ENCODE results near the gene ANKS1B. TPM values are rescaled to one million over a fixed set of nuclear protein-coding genes. Genes with fewer than 3 reads are reported as not detected.

The ANKS1B gene
- total RNA-seq, 1 donor from 2014 or later, result 11.3 TPM

- Mint-ChIP-seq H3K4me1 (ENCODE audit: low read depth, unreplicated experiment) (peaks cover 6% of the 10 kb centered on the region), H3K27ac (ENCODE audit: unreplicated experiment) (no peak overlapping the region), H3K4me3 (ENCODE audit: unreplicated experiment) (no peak overlapping the region), H3K27me3 (ENCODE audit: unreplicated experiment) (no peaks in the 10 kb centered on the region), H3K9me3 (ENCODE audit: unreplicated experiment) (no peaks in the 10 kb centered on the region), H3K36me3 (ENCODE audit: unreplicated experiment) (no peaks in the 10 kb centered on the region)
- TF ChIP-seq, protein P1, sequence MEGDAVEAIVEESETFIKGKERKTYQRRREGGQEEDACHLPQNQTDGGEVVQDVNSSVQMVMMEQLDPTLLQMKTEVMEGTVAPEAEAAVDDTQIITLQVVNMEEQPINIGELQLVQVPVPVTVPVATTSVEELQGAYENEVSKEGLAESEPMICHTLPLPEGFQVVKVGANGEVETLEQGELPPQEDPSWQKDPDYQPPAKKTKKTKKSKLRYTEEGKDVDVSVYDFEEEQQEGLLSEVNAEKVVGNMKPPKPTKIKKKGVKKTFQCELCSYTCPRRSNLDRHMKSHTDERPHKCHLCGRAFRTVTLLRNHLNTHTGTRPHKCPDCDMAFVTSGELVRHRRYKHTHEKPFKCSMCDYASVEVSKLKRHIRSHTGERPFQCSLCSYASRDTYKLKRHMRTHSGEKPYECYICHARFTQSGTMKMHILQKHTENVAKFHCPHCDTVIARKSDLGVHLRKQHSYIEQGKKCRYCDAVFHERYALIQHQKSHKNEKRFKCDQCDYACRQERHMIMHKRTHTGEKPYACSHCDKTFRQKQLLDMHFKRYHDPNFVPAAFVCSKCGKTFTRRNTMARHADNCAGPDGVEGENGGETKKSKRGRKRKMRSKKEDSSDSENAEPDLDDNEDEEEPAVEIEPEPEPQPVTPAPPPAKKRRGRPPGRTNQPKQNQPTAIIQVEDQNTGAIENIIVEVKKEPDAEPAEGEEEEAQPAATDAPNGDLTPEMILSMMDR (IDR thresholded peaks at IDR 0.05; ENCODE audit: partially characterized antibody, unreplicated experiment), result no peak
- no peak for DNase-seq
Observed at GRCh38 chr12:98948343-98948949, 1036.3 kb downstream of the ANKS1B start.

DNA sequence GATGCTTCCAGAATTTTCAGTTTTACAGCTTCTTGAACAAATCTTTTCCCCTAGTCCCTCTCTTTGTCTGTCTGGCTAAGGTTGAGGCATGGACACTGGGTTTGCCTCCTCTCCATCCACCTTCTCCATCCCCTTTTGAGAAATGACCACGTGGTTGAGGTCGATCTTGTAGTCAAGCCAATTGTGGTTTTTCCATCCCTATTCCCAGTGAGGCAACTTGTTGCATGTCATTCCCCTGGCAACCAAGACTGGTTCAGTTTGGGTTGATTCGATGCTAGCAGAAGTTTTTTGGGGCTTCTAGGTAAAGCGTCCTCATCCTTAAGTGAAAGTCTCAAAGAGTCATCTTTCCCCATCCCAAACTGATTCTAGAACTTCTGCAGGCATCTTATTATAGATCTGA is 1038.9 kb downstream of the ANKS1B start:
- H3K9me3 Mint-ChIP-seq (ENCODE audit: unreplicated experiment), result no peaks in the 10 kb centered on the region
- H3K27ac Mint-ChIP-seq (ENCODE audit: unreplicated experiment), result no peak overlapping the region
- H3K36me3 Mint-ChIP-seq (ENCODE audit: unreplicated experiment), result no peaks in the 10 kb centered on the region
- DNase-seq, result no peak
- TF ChIP-seq, protein P1 (IDR thresholded peaks at IDR 0.05; ENCODE audit: partially characterized antibody, unreplicated experiment), result no peak
- no peak overlapping the region for H3K4me3 Mint-ChIP-seq (ENCODE audit: unreplicated experiment)
- no peaks in the 10 kb centered on the region for H3K27me3 Mint-ChIP-seq (ENCODE audit: unreplicated experiment)
- no peaks in the 10 kb centered on the region for H3K4me1 Mint-ChIP-seq (ENCODE audit: low read depth, unreplicated experiment)

- DNase-seq, result no peak
- Mint-ChIP-seq H3K27me3 (ENCODE audit: unreplicated experiment) (no peaks in the 10 kb centered on the region), H3K4me3 (ENCODE audit: unreplicated experiment) (no peak overlapping the region), H3K9me3 (ENCODE audit: unreplicated experiment) (no peaks in the 10 kb centered on the region), H3K4me1 (ENCODE audit: low read depth, unreplicated experiment) (no peaks in the 10 kb centered on the region), H3K27ac (ENCODE audit: unreplicated experiment) (no peak overlapping the region), H3K36me3 (ENCODE audit: unreplicated experiment) (no peaks in the 10 kb centered on the region)
- TF ChIP-seq, protein P1 (IDR thresholded peaks at IDR 0.05; ENCODE audit: partially characterized antibody, unreplicated experiment), result no peak
Observed at GRCh38 chr12:98939926-98940325, 1044.8 kb downstream of the ANKS1B start.

GRCh38 chr12:98939350-98939749 is 1045.4 kb downstream of the ANKS1B start:
- H3K27me3 Mint-ChIP-seq (ENCODE audit: unreplicated experiment), result no peaks in the 10 kb centered on the region
- no peak overlapping the region for H3K27ac Mint-ChIP-seq (ENCODE audit: unreplicated experiment)
- TF ChIP-seq, protein P1 (IDR thresholded peaks at IDR 0.05; ENCODE audit: partially characterized antibody, unreplicated experiment), result peak; percentile 61
- DNase-seq, result no peak
- no peaks in the 10 kb centered on the region for H3K9me3 Mint-ChIP-seq (ENCODE audit: unreplicated experiment)
- no peaks in the 10 kb centered on the region for H3K4me1 Mint-ChIP-seq (ENCODE audit: low read depth, unreplicated experiment)
- no peaks in the 10 kb centered on the region for H3K36me3 Mint-ChIP-seq (ENCODE audit: unreplicated experiment)
- H3K4me3 Mint-ChIP-seq (ENCODE audit: unreplicated experiment), result no peak overlapping the region

DNA sequence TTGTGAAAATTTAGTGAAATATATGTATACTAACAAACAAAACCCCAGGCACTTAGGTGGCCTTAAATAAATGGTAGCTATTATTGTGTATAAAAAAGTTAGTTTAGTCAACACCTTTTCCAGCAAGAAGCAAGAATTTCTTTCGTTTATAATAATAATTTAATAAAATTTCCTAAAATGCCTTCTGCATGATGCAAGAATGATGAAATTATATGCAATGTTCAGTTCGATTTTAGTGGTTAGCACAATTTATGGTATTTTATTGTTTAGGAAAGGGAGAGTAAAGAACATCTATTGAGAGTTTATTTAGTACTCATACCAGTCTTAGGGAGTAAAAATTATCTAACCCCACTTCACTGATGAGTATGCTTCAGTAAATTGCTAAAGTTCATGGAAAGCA is 1048.9 kb downstream of the ANKS1B start:
- TF ChIP-seq, protein P1 (IDR thresholded peaks at IDR 0.05; ENCODE audit: partially characterized antibody, unreplicated experiment), result no peak
- DNase-seq, result no peak
- Mint-ChIP-seq H3K4me3 (ENCODE audit: unreplicated experiment) (no peak overlapping the region), H3K9me3 (ENCODE audit: unreplicated experiment) (no peaks in the 10 kb centered on the region), H3K27me3 (ENCODE audit: unreplicated experiment) (no peaks in the 10 kb centered on the region), H3K4me1 (ENCODE audit: low read depth, unreplicated experiment) (no peaks in the 10 kb centered on the region), H3K36me3 (ENCODE audit: unreplicated experiment) (no peaks in the 10 kb centered on the region), H3K27ac (ENCODE audit: unreplicated experiment) (no peak overlapping the region)

Measured in glutamatergic neuron (in vitro differentiated cells).